ENCODE measurements around the gene LOXL3. TPM values are rescaled to one million over a fixed set of nuclear protein-coding genes. Genes with fewer than 3 reads are reported as not detected.
A peak's percentile ranks its signal among the peaks of the same experiment; 100 is the strongest.

The LOXL3 gene
- total RNA-seq, 1 donor, result 18.5 TPM

DNA sequence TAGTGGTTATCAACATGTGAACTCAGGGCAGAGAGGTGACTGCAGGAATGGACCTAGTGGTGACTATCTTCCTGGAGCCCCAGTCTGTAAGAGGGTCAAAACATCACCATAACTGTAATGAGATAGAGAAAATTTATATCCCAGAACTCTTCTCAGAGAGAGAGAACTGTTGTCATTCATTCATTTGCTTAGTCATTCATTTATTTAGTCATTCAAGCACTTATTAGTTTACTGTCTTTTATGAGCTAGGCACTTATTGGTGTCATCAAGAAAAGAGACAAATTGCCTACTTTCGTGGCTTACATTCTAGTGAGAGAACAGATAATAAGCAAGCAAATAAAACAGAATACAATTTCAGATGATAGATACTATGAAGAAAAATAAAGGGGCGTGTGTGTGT lies 34.9 kb upstream of the LOXL3 start:
- DNase-seq (ENCODE audit: low read depth), result no peak
- H3K4me3 ChIP-seq (ENCODE audit: low read depth, low read length), result no peak overlapping the region
- TF ChIP-seq, protein P1, sequence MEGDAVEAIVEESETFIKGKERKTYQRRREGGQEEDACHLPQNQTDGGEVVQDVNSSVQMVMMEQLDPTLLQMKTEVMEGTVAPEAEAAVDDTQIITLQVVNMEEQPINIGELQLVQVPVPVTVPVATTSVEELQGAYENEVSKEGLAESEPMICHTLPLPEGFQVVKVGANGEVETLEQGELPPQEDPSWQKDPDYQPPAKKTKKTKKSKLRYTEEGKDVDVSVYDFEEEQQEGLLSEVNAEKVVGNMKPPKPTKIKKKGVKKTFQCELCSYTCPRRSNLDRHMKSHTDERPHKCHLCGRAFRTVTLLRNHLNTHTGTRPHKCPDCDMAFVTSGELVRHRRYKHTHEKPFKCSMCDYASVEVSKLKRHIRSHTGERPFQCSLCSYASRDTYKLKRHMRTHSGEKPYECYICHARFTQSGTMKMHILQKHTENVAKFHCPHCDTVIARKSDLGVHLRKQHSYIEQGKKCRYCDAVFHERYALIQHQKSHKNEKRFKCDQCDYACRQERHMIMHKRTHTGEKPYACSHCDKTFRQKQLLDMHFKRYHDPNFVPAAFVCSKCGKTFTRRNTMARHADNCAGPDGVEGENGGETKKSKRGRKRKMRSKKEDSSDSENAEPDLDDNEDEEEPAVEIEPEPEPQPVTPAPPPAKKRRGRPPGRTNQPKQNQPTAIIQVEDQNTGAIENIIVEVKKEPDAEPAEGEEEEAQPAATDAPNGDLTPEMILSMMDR (IDR thresholded peaks at IDR 0.05; ENCODE audit: insufficient read depth, low read length), result no peak

DNA sequence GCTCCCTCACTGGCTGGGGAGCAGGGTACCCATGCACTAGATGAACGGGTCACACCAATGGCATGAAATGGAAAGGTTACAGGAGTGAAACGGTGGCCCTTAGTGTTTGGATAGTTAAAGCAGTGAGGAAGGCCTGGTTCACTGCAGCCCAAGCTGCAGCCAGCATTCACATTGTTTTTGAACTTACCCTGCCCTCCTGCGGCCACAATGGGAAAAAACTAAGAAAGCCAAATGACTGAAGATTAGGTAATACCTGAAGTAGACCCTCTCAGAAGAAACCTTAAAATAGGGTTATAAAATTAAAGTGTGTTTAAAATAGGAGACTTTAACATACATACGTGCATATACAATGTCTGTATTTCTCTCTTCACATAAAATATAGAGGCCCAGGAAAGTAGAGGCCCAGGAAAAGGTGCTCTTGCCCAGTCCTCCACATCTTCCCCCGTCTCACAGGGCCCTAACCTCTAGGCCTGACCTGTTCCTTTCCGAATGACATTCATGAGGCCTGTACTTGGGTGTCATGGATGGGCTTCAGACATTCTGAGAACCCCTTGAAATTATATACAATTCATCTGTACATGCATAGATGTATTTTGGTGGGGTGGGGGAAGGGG lies 34.0 kb upstream of the LOXL3 start:
- TF ChIP-seq, protein P1 (IDR thresholded peaks at IDR 0.05; ENCODE audit: insufficient read depth, low read length), result peak; percentile 71
- H3K4me3 ChIP-seq (ENCODE audit: low read depth, low read length), result no peak overlapping the region
- peak; percentile 85 for DNase-seq (ENCODE audit: low read depth)

- no peak overlapping the region for H3K4me3 ChIP-seq (ENCODE audit: low read depth, low read length)
- DNase-seq (ENCODE audit: low read depth), result no peak
- TF ChIP-seq, protein P1 (IDR thresholded peaks at IDR 0.05; ENCODE audit: insufficient read depth, low read length), result no peak
These were observed 31.9 kb upstream of the LOXL3 start for GRCh38 chr2:74585406-74586185.

GRCh38 chr2:74584088-74584645 lies 30.4 kb upstream of the LOXL3 start:
- H3K4me3 ChIP-seq (ENCODE audit: low read depth, low read length), result no peak overlapping the region
- TF ChIP-seq, protein P1 (IDR thresholded peaks at IDR 0.05; ENCODE audit: insufficient read depth, low read length), result no peak
- peak; percentile 59 for DNase-seq (ENCODE audit: low read depth)

DNA sequence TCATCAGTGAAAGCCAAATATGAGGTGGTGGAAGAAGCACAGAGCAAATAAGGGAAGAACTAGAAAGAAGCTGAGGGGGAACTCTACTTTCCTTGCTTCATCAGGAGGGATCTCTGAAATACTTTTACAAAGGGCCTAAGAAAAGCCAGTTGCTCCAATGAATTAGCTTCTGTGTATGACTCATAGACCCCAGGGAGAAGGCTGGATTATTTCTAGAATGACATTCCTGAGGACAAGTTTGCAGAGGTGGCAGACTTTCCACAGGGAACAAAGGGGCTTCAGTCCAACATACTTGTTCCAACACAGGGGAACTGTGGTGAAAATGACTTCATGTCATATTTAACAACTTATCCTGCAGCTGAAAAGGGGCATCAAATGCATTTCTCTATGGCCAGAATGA lies 29.8 kb upstream of the LOXL3 start:
- H3K4me3 ChIP-seq (ENCODE audit: low read depth, low read length), result no peak overlapping the region
- TF ChIP-seq, protein P1 (IDR thresholded peaks at IDR 0.05; ENCODE audit: insufficient read depth, low read length), result no peak

GRCh38 chr2:74582184-74582583 lies 28.4 kb upstream of the LOXL3 start:
- TF ChIP-seq, protein P1 (IDR thresholded peaks at IDR 0.05; ENCODE audit: insufficient read depth, low read length), result no peak
- DNase-seq (ENCODE audit: low read depth), result no peak
- no peak overlapping the region for H3K4me3 ChIP-seq (ENCODE audit: low read depth, low read length)

More for the DNA sequence above, 29.8 kb upstream of the LOXL3 start:
- peak; percentile 69 for DNase-seq (ENCODE audit: low read depth)
